ENCODE measurements around the gene VWC2L.

Gene VWC2L

DNA sequence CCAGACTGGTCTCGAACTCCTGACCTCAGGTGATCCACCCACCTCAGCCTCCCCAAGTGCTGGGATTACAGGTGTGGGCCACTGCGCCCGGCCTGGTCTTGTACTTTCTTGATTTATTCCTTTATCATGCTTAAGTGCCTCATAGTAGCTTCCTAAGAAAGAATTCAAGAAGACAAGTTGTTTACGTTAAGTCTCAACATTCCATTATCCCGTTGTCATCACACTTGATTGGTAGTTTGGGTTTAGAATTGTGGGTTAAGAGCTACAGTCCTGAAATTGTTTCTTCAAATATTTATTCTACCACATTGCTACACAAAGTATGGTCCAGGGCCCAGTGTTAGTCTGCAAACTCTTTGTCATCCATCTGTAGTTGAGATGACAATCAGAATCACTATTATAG, 194.0 kb downstream of the VWC2L start:
- no peak for DNase-seq

GRCh38 chr2:214607051-214607450, 196.2 kb downstream of the VWC2L start:
- DNase-seq, result no peak

GRCh38 chr2:214611015-214611414, 200.2 kb downstream of the VWC2L start:
- no peak for DNase-seq

GRCh38 chr2:214624166-214624760, 213.4 kb downstream of the VWC2L start:
- DNase-seq, result no peak

- DNase-seq, result no peak
These were observed 217.2 kb downstream of the VWC2L start for GRCh38 chr2:214628091-214628490.

All from activated T-cell treated with anti-CD3 and anti-CD28 coated beads, Interleukin-2, amount 50 U/mL, for 48 hours (primary cell).